Measurements from ENCODE around the gene AMZ1.

The AMZ1 gene

DNA sequence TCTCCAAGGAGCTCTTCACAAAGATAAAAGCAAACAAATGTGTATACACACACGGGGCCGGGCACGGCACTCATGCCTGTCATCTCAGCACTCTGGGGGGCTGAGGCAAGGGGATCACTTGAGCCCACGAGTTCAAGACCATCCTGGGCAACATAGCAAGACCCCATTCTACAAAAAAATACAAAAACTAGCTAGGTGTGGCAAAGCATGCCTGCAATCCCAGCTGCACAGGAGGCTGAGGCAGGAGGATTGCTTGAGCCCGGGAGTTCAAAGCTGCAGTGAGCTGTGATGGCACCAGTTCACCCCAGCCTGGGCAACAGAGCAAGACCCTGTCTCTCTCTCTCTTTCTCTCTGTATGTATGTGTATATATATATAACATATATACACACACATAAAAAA lies 33.9 kb upstream of the AMZ1 start:
- no peak overlapping the region for H4K91ac ChIP-seq (ENCODE audit: low read depth, low read length)
- H3K27me3 ChIP-seq (ENCODE audit: insufficient read depth, low read length) = no peaks in the 10 kb centered on the region
- no peaks in the 10 kb centered on the region for H3K79me1 ChIP-seq (ENCODE audit: low read length)
- no peak overlapping the region for H3K27ac ChIP-seq (ENCODE audit: low read depth, low read length)
- WGBS (ENCODE audit: extremely low coverage, insufficient coverage, insufficient read length) = no CpG with 5 or more reads among the region's 5 CpGs
- no peak overlapping the region for H4K8ac ChIP-seq (ENCODE audit: low read depth, low read length)
- peaks cover 81 to 82% of the 10 kb centered on the region in 2 experiments for H3K36me3 ChIP-seq (ENCODE audit: control insufficient read depth in 1 of 2, insufficient read depth in 2 of 2, low read length in 2 of 2)
- no peak overlapping the region for H3K4me3 ChIP-seq (ENCODE audit: low read depth, low read length)
- no peak overlapping the region for H3K14ac ChIP-seq (ENCODE audit: low read length)
- no peak for DNase-seq
- H3K18ac ChIP-seq (ENCODE audit: low read length) = no peak overlapping the region
- H3K9me3 ChIP-seq (ENCODE audit: insufficient read depth, low read depth, low read length) = peaks cover 2% of the 10 kb centered on the region
- no peak overlapping the region for H3K23ac ChIP-seq (ENCODE audit: low read length)
- H3K4ac ChIP-seq (ENCODE audit: low read depth, low read length) = no peak overlapping the region
- H3K9ac ChIP-seq (ENCODE audit: low read length) = no peak overlapping the region
- H4K12ac ChIP-seq (ENCODE audit: low read depth, low read length) = no peak overlapping the region
- no peak overlapping the region for H2AFZ ChIP-seq (ENCODE audit: insufficient read depth, low read length, poor library complexity)
- H2BK12ac ChIP-seq (ENCODE audit: low read length) = no peak overlapping the region
- H3K4me1 ChIP-seq (ENCODE audit: control insufficient read depth in 1 of 2, insufficient read depth in 2 of 2, low read length in 2 of 2) = peaks cover 0 to 6% of the 10 kb centered on the region in 2 experiments
- H2AK5ac ChIP-seq (ENCODE audit: low read length) = no peak overlapping the region
- no peaks in the 10 kb centered on the region for H3K79me2 ChIP-seq (ENCODE audit: control insufficient read depth, insufficient read depth, low read length, poor library complexity)
- H2BK5ac ChIP-seq (ENCODE audit: low read depth, low read length, poor library complexity) = no peak overlapping the region
- no peak overlapping the region for H3K4me2 ChIP-seq (ENCODE audit: low read length)
- H2BK120ac ChIP-seq (ENCODE audit: insufficient read depth, low read length, poor library complexity) = no peak overlapping the region

- Histone ChIP-seq H3K14ac (ENCODE audit: low read length) (no peak overlapping the region), H3K36me3 (ENCODE audit: control insufficient read depth in 1 of 2, insufficient read depth in 2 of 2, low read length in 2 of 2) (peaks cover 79 to 81% of the 10 kb centered on the region in 2 experiments), H3K27me3 (ENCODE audit: insufficient read depth, low read length) (no peaks in the 10 kb centered on the region), H3K9ac (ENCODE audit: low read length) (no peak overlapping the region), H3K23ac (ENCODE audit: low read length) (no peak overlapping the region), H3K79me1 (ENCODE audit: low read length) (no peaks in the 10 kb centered on the region), H3K9me3 (ENCODE audit: insufficient read depth, low read depth, low read length) (peaks cover 2% of the 10 kb centered on the region), H2AK5ac (ENCODE audit: low read length) (no peak overlapping the region), H4K91ac (ENCODE audit: low read depth, low read length) (no peak overlapping the region), H3K4me1 (ENCODE audit: control insufficient read depth in 1 of 2, insufficient read depth in 2 of 2, low read length in 2 of 2) (peaks cover 0 to 3% of the 10 kb centered on the region in 2 experiments), H3K4ac (ENCODE audit: low read depth, low read length) (no peak overlapping the region), H2BK120ac (ENCODE audit: insufficient read depth, low read length, poor library complexity) (no peak overlapping the region), H3K27ac (ENCODE audit: low read depth, low read length) (no peak overlapping the region), H3K4me2 (ENCODE audit: low read length) (no peak overlapping the region), H3K4me3 (ENCODE audit: low read depth, low read length) (no peak overlapping the region), H4K8ac (ENCODE audit: low read depth, low read length) (no peak overlapping the region), H2AFZ (ENCODE audit: insufficient read depth, low read length, poor library complexity) (no peak overlapping the region), H2BK5ac (ENCODE audit: low read depth, low read length, poor library complexity) (no peak overlapping the region), H3K79me2 (ENCODE audit: control insufficient read depth, insufficient read depth, low read length, poor library complexity) (no peaks in the 10 kb centered on the region), H2BK12ac (ENCODE audit: low read length) (no peak overlapping the region), H4K12ac (ENCODE audit: low read depth, low read length) (no peak overlapping the region), H3K18ac (ENCODE audit: low read length) (no peak overlapping the region)
- WGBS (ENCODE audit: extremely low coverage, insufficient coverage, insufficient read length) = no CpG with 5 or more reads among the region's 29 CpGs
- no peak for DNase-seq
Observed at GRCh38 chr7:2655870-2656614, 32.0 kb upstream of the AMZ1 start.

GRCh38 chr7:2657208-2657607 lies 30.8 kb upstream of the AMZ1 start:
- Histone ChIP-seq H2BK12ac (ENCODE audit: low read length) (no peak overlapping the region), H3K23ac (ENCODE audit: low read length) (no peak overlapping the region), H3K4me3 (ENCODE audit: low read depth, low read length) (no peak overlapping the region), H4K8ac (ENCODE audit: low read depth, low read length) (no peak overlapping the region), H3K36me3 (ENCODE audit: control insufficient read depth in 1 of 2, insufficient read depth in 2 of 2, low read length in 2 of 2) (peaks cover 80 to 82% of the 10 kb centered on the region in 2 experiments), H4K12ac (ENCODE audit: low read depth, low read length) (no peak overlapping the region), H3K79me1 (ENCODE audit: low read length) (no peaks in the 10 kb centered on the region), H3K9me3 (ENCODE audit: insufficient read depth, low read depth, low read length) (peaks cover 2% of the 10 kb centered on the region), H3K9ac (ENCODE audit: low read length) (no peak overlapping the region), H3K4ac (ENCODE audit: low read depth, low read length) (no peak overlapping the region), H3K18ac (ENCODE audit: low read length) (no peak overlapping the region), H3K79me2 (ENCODE audit: control insufficient read depth, insufficient read depth, low read length, poor library complexity) (no peaks in the 10 kb centered on the region), H3K4me2 (ENCODE audit: low read length) (no peak overlapping the region), H2BK120ac (ENCODE audit: insufficient read depth, low read length, poor library complexity) (no peak overlapping the region), H3K27ac (ENCODE audit: low read depth, low read length) (no peak overlapping the region), H4K91ac (ENCODE audit: low read depth, low read length) (no peak overlapping the region), H2AFZ (ENCODE audit: insufficient read depth, low read length, poor library complexity) (no peak overlapping the region), H3K4me1 (ENCODE audit: control insufficient read depth in 1 of 2, insufficient read depth in 2 of 2, low read length in 2 of 2) (peaks cover 0 to 3% of the 10 kb centered on the region in 2 experiments), H2AK5ac (ENCODE audit: low read length) (no peak overlapping the region), H3K27me3 (ENCODE audit: insufficient read depth, low read length) (no peaks in the 10 kb centered on the region), H2BK5ac (ENCODE audit: low read depth, low read length, poor library complexity) (no peak overlapping the region), H3K14ac (ENCODE audit: low read length) (no peak overlapping the region)
- no peak for DNase-seq
- WGBS (ENCODE audit: extremely low coverage, insufficient coverage, insufficient read length) = no CpG with 5 or more reads among the region's 2 CpGs

GRCh38 chr7:2657920-2658671 lies 29.9 kb upstream of the AMZ1 start:
- Histone ChIP-seq H3K14ac (ENCODE audit: low read length) (no peak overlapping the region), H3K4ac (ENCODE audit: low read depth, low read length) (no peak overlapping the region), H3K27ac (ENCODE audit: low read depth, low read length) (no peak overlapping the region), H2BK5ac (ENCODE audit: low read depth, low read length, poor library complexity) (no peak overlapping the region), H2BK120ac (ENCODE audit: insufficient read depth, low read length, poor library complexity) (no peak overlapping the region), H3K4me2 (ENCODE audit: low read length) (no peak overlapping the region), H4K12ac (ENCODE audit: low read depth, low read length) (no peak overlapping the region), H3K4me3 (ENCODE audit: low read depth, low read length) (no peak overlapping the region), H2AK5ac (ENCODE audit: low read length) (no peak overlapping the region), H4K8ac (ENCODE audit: low read depth, low read length) (no peak overlapping the region), H2AFZ (ENCODE audit: insufficient read depth, low read length, poor library complexity) (no peak overlapping the region), H3K36me3 (ENCODE audit: control insufficient read depth in 1 of 2, insufficient read depth in 2 of 2, low read length in 2 of 2) (peaks cover 82% of the 10 kb centered on the region in 2 experiments), H3K9me3 (ENCODE audit: insufficient read depth, low read depth, low read length) (peaks cover 2% of the 10 kb centered on the region), H3K18ac (ENCODE audit: low read length) (no peak overlapping the region), H2BK12ac (ENCODE audit: low read length) (no peak overlapping the region), H3K23ac (ENCODE audit: low read length) (no peak overlapping the region), H3K27me3 (ENCODE audit: insufficient read depth, low read length) (no peaks in the 10 kb centered on the region), H3K79me1 (ENCODE audit: low read length) (no peaks in the 10 kb centered on the region), H4K91ac (ENCODE audit: low read depth, low read length) (no peak overlapping the region), H3K9ac (ENCODE audit: low read length) (no peak overlapping the region), H3K79me2 (ENCODE audit: control insufficient read depth, insufficient read depth, low read length, poor library complexity) (no peaks in the 10 kb centered on the region), H3K4me1 (ENCODE audit: control insufficient read depth in 1 of 2, insufficient read depth in 2 of 2, low read length in 2 of 2) (no peaks in the 10 kb centered on the region)
- DNase-seq = no peak
- WGBS (ENCODE audit: extremely low coverage, insufficient coverage, insufficient read length) = no CpG with 5 or more reads among the region's 33 CpGs
